Measurements from ENCODE around the gene GASK1A. TPM values are rescaled to one million over a fixed set of nuclear protein-coding genes. Genes with fewer than 3 reads are reported as not detected.

The GASK1A gene
- total RNA-seq, result not detected

DNA sequence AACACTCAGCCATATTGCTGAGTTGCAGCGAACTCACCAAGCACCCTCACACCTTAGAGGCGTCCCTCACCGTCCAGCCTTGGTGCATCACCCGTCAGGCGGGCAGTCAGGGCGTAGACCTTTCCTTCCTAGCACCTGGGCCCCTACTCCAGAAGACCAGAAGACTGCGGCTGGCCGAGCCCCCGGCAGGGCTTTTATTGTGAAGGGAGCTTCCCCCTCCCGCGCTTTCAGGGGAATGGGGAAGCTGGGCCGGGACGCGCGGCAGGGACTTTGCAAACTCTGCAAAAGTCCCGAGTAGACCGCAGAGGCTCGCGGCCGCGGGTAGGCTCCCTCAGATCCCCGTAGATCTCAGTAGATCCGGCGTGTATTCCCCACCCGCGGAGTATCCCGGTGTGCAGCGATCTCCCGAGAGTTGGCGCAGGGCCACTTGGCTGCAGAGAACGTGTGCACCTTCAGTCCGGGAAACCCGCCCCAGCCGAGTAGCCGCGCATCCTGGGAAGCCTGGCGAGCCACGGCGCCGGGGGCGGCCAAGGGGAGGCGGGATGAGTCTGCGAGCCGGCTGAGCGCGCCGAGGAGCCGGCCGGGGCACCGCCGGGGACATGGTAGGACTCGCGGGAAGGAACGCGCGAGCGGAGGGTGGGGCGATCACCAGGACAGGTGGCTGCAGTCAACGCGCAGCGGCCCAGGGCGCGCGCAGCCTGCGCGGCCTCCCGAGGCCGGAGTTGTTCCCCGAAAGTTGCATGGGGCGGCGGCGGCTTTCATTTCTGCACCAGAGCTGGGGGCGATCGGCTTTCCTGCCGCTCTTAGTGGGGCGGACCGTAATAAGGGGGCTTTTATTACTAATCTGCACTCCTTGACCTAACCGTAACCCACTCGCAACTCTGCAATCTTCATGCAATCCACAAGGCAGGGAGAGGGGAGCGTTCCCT is at the start of gene GASK1A:
Gene GASK1A, plus strand, starts transcription at position 268 of the 929 bp plus-strand sequence. Its CDS starts 332 bp downstream, at position 600.

DNA sequence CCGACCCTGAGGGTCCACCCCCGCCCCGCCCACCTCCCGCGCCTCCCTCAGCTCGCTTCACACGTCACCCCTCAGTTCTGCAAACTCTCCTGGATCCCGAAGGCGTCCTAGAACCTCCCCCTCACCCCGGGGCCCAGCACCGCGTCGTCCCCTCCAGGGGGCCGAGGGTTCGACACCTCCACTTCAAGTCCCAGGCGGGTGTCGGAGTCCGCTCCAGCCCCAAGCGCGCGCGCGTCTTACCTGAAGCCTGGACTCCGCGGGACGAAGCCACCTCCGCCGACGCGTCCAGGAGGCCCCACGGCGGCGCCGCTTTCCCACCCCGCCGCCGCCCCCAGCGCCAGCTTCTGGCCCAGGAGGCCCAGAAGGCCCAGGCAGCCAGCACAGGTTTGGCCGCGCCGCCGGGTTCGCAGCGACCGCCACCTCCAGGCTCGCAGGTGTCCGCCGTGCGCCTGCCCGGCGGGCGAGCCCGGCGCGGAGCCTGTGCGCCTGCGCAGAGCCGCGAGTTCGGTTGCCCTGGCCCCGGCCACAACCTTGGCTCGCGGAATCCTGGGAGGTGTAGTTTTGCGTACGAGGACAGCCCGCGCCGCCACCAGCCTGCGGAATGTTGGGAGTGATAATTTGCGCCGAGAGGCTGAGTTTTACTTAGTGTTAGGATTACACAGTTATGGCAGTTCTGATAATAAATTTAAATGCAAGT is 126.6 kb downstream of the GASK1A start, which contains the start of gene POMGNT2:
Gene POMGNT2, minus strand, starts transcription at position 484 of the 697 bp plus-strand sequence. CDS start 24,648 bp downstream, outside the sequence.

Other genes with a start within 250 kb of the GASK1A start
- under 1 TPM; 0.28 to 0.46 TPM for gene CCDC13, start 206.1 kb upstream of the GASK1A start, total RNA-seq
- 10 to 100 TPM; 43.7 TPM for gene HIGD1A, start 174.8 kb upstream of the GASK1A start, total RNA-seq
- gene ACKR2, start 169.9 kb upstream of the GASK1A start, total RNA-seq, result under 1 TPM; 0.14 to 0.15 TPM
- not detected for gene CYP8B1, start 103.4 kb upstream of the GASK1A start, total RNA-seq
- gene ZNF662, start 73.2 kb upstream of the GASK1A start, total RNA-seq, result under 1 TPM; 0.71 to 0.87 TPM
- 1 to 10 TPM; 6.6 to 6.7 TPM for gene POMGNT2, start 126.8 kb downstream of the GASK1A start, total RNA-seq

Measured in activated naive CD4-positive, alpha-beta T cell treated with anti-CD3 and anti-CD28 coated beads, Interleukin-2, amount 10 ng/mL, durations not matched to agents 5 hours and 36 hours (primary cell).